GM23338 (cell line): ENCODE results near the gene METTL6. TPM values are rescaled to one million over a fixed set of nuclear protein-coding genes. Genes with fewer than 3 reads are reported as not detected.

Source experiments
- ATAC-seq: fragments of 200-7000 bp; cut with Tn5 transposase; 3 replicates; pipeline ENCODE4 v1.9.1; 2020
- DNase-seq: peaks from one replicate; pipeline ENCODE4 v3.0.0-alpha.2; 2015; ENCODE audit warnings: low spot score
- H2AFZ ChIP-seq: fragments of 200-600 bp; sonication (generic); 2 replicates; pipeline ENCODE4 v1.8.0; 2016; ENCODE audit warnings: antibody characterized with exemption, mild to moderate bottlenecking, moderate library complexity
- H3F3A ChIP-seq: fragments of 200-600 bp; sonication (generic); replicated peaks from 2 replicates; pipeline ENCODE4 v1.8.0; 2017; ENCODE audit warnings: antibody characterized with exemption, mixed run types, low read depth
- H3K27ac ChIP-seq: fragments of 200-600 bp; sonication (generic); 2 replicates; pipeline ENCODE4 v1.6.1; 2016; ENCODE audit warnings: low read depth
- H3K27me3 ChIP-seq: fragments of 200-600 bp; sonication (generic); 2 replicates; pipeline ENCODE4 v1.8.0; 2016; ENCODE audit warnings: mild to moderate bottlenecking, mixed run types, moderate library complexity; ENCODE audit not compliant: insufficient read depth
- H3K36me3 ChIP-seq: fragments of 200-600 bp; sonication (generic); 2 replicates; pipeline ENCODE4 v1.8.0; 2016; ENCODE audit warnings: mild to moderate bottlenecking; ENCODE audit not compliant: insufficient read depth
- H3K4me1 ChIP-seq: fragments of 200-600 bp; sonication (generic); 2 replicates; pipeline ENCODE4 v1.8.0; 2016; ENCODE audit warnings: mild to moderate bottlenecking, moderate library complexity; ENCODE audit not compliant: insufficient read depth
- H3K4me2 ChIP-seq: fragments of 200-600 bp; sonication (generic); 2 replicates; pipeline ENCODE4 v1.7.1; 2017; ENCODE audit warnings: mixed run types
- H3K4me3 ChIP-seq: fragments of 200-600 bp; sonication (generic); 2 replicates; pipeline ENCODE4 v1.6.1; 2016; ENCODE audit warnings: mixed run types
- H3K79me2 ChIP-seq: fragments of 200-600 bp; sonication (generic); replicated peaks from 2 replicates; pipeline ENCODE4 v1.8.0; 2017; ENCODE audit warnings: mild to moderate bottlenecking; ENCODE audit not compliant: insufficient read depth
- H3K9me2 ChIP-seq: fragments of 200-600 bp; sonication (generic); 2 replicates; pipeline ENCODE4 v1.8.0; 2017; ENCODE audit not compliant: insufficient read depth
- H4K20me1 ChIP-seq: fragments of 200-600 bp; sonication (generic); replicated peaks from 2 replicates; pipeline ENCODE4 v1.8.0; 2017; ENCODE audit warnings: mild to moderate bottlenecking; ENCODE audit not compliant: insufficient read depth
- H3K27ac Mint-ChIP-seq: 2 replicates; pipeline ENCODE4 v1.8.0; 2020; ENCODE audit warnings: inconsistent platforms, mild to moderate bottlenecking, moderate library complexity, mixed read lengths
- H3K27me3 Mint-ChIP-seq: 3 replicates; pipeline ENCODE4 v1.8.0; 2022; ENCODE audit warnings: low read depth, mild to moderate bottlenecking, moderate library complexity, mixed read lengths, inconsistent platforms; ENCODE audit not compliant: insufficient read depth, poor library complexity
- H3K36me3 Mint-ChIP-seq: 3 replicates; pipeline ENCODE4 v1.8.0; 2021; ENCODE audit warnings: low read depth, mild to moderate bottlenecking, inconsistent platforms, moderate library complexity, mixed read lengths
- H3K4me1 Mint-ChIP-seq: 3 replicates; pipeline ENCODE4 v1.8.0; 2020; ENCODE audit warnings: mild to moderate bottlenecking, inconsistent platforms, mixed read lengths
- H3K4me3 Mint-ChIP-seq: 3 replicates; pipeline ENCODE4 v1.8.0; 2021; ENCODE audit warnings: moderate library complexity, mild to moderate bottlenecking, inconsistent platforms, mixed read lengths
- H3K9me3 Mint-ChIP-seq: 3 replicates; pipeline ENCODE4 v1.8.0; 2020; ENCODE audit warnings: moderate library complexity, mild to moderate bottlenecking, inconsistent platforms, mixed read lengths
- CREB1 ChIP-seq: fragments of 250-450 bp; sonication (Bioruptor Pico); IDR thresholded peaks from 2 replicates; pipeline ENCODE4 v1.5.0; 2020; ENCODE audit warnings: low read depth, mild to moderate bottlenecking, moderate library complexity
- EZH2 ChIP-seq: fragments of 200-600 bp; sonication (generic); IDR thresholded peaks from one replicate; pipeline ENCODE4 v1.8.0; 2017; ENCODE audit warnings: antibody characterized with exemption, mild to moderate bottlenecking, low read depth; ENCODE audit not compliant: unreplicated experiment
- EZH2phosphoT487 ChIP-seq: fragments of 200-600 bp; sonication (generic); IDR thresholded peaks from one replicate; pipeline ENCODE4 v1.8.1; 2018; ENCODE audit warnings: antibody characterized with exemption; ENCODE audit not compliant: unreplicated experiment
- JUNB ChIP-seq: IDR thresholded peaks from one replicate; pipeline ENCODE4 v1.6.1; 2016; ENCODE audit warnings: antibody characterized with exemption; ENCODE audit not compliant: unreplicated experiment
- NANOG ChIP-seq: IDR thresholded peaks from 2 replicates; pipeline ENCODE4 v1.6.1; 2016; ENCODE audit warnings: antibody characterized with exemption, borderline replicate concordance
- POLR2AphosphoS5 ChIP-seq: IDR thresholded peaks from 2 replicates; pipeline ENCODE4 v1.6.1; 2016; ENCODE audit warnings: antibody characterized with exemption, low read depth
- STAT1 ChIP-seq: IDR thresholded peaks from one replicate; pipeline ENCODE4 v1.6.1; 2016; ENCODE audit warnings: antibody characterized with exemption; ENCODE audit not compliant: unreplicated experiment
- ZNF114 ChIP-seq: fragments of 250-450 bp; sonication (Bioruptor Pico); IDR thresholded peaks from 2 replicates; pipeline ENCODE4 v1.5.0; 2020; ENCODE audit warnings: mild to moderate bottlenecking, moderate library complexity
- ZNF331 ChIP-seq: fragments of 250-450 bp; sonication (Bioruptor Pico); IDR thresholded peaks from 2 replicates; pipeline ENCODE4 v1.5.0; 2020; ENCODE audit warnings: low read depth, mild to moderate bottlenecking, moderate library complexity
- polyA plus RNA-seq: library from polyadenylated mRNA; unstranded; fragments of >200 nt; fragmentation: Nextera tagmentation; extraction: Ambion mirVana; gene quantifications from 2 replicates; pipeline ENCODE4 v1.2.1, GENCODE V29; 2016
- total RNA-seq: library from RNA; depleted of rRNA; stranded (reverse); fragments of >200 nt; shearing (Covaris generic); gene quantifications from 2 replicates; pipeline ENCODE4 v1.2.3, GENCODE V29; 2014
- TF ChIP-seq, protein P1 (sequence below), 2 experiments: fragments of 200-600 bp in 1 of 2; sonication (generic) in 1 of 2; conservative IDR thresholded peaks; 2 replicates each; pipeline versions ENCODE4 v1.5.1 to v1.6.1; 2016 to 2017; ENCODE audit warnings: antibody characterized with exemption in 2 of 2, low read depth in 2 of 2, mild to moderate bottlenecking in 2 of 2, moderate library complexity in 1 of 2
- TF ChIP-seq, protein P2 (sequence below): IDR thresholded peaks from one replicate; pipeline ENCODE4 v1.6.1; 2018; ENCODE audit warnings: antibody characterized with exemption; ENCODE audit not compliant: unreplicated experiment
- TF ChIP-seq, protein P3 (sequence below): IDR thresholded peaks from 2 replicates; pipeline ENCODE4 v1.6.1; 2016; ENCODE audit warnings: antibody characterized with exemption
- TF ChIP-seq, protein P4 (sequence below): fragments of 250-450 bp; sonication (Bioruptor Pico); IDR thresholded peaks from 2 replicates; pipeline ENCODE4 v1.5.0; 2020; ENCODE audit warnings: mild to moderate bottlenecking, moderate library complexity

Gene METTL6
- total and polyA plus RNA-seq, 2 experiments from 2014 or later: 15.1 to 17.8 TPM

DNA sequence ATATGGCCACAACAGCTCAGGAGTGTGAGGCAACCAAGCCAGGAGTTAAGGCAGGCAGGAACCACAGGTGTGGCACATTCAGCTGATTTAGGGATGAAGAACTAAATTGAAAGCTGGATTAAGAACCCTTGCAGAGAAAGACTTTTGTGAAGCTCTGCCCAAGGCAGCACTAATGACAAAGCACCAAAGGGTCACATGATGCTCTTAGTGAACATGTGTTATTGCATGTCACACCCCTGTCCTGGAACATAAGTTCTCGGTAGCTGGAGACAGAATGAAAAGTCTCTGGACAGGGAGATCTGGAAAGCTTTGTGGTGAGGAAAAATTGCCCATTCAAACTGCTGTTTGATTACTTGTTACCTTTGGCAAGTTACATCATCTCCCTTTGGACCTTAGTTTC, 3.3 kb upstream of the METTL6 start:
- Histone ChIP-seq H3K27me3 (no peaks in the 10 kb centered on the region), H3K79me2 (peaks cover 62% of the 10 kb centered on the region), H4K20me1 (peaks cover 14% of the 10 kb centered on the region), H3K36me3 (peaks cover 38% of the 10 kb centered on the region), H3F3A (peaks cover 3% of the 10 kb centered on the region; the same call in 1 of the 2 replicates), H3K4me2 (no peak overlapping the region), H3K27ac (no peak overlapping the region), H3K4me1 (peaks cover 19% of the 10 kb centered on the region), H3K4me3 (no peak overlapping the region), H3K9me2 (no peaks in the 10 kb centered on the region), H2AFZ (no peak overlapping the region)
- DNase-seq (no peak), ATAC-seq (no peak)
- H3K36me3 Mint-ChIP-seq: peaks cover 40% of the 10 kb centered on the region
- peaks cover 8% of the 10 kb centered on the region for H3K27me3 Mint-ChIP-seq
- no peak overlapping the region for H3K27ac Mint-ChIP-seq
- H3K4me1 Mint-ChIP-seq: peaks cover 21% of the 10 kb centered on the region
- no peaks in the 10 kb centered on the region; the same call in 2 of the 3 replicates for H3K9me3 Mint-ChIP-seq
- H3K4me3 Mint-ChIP-seq: no peak overlapping the region
- TF ChIP-seq ZNF331 (no peak), EZH2 (no peak), POLR2AphosphoS5 (no peak), ZNF114 (CRISPR knock-in tag) (no peak), STAT1 (no peak), EZH2phosphoT487 (no peak), JUNB (no peak), NANOG (no peak), CREB1 (CRISPR knock-in tag) (no peak)
- TF ChIP-seq, protein P1, sequence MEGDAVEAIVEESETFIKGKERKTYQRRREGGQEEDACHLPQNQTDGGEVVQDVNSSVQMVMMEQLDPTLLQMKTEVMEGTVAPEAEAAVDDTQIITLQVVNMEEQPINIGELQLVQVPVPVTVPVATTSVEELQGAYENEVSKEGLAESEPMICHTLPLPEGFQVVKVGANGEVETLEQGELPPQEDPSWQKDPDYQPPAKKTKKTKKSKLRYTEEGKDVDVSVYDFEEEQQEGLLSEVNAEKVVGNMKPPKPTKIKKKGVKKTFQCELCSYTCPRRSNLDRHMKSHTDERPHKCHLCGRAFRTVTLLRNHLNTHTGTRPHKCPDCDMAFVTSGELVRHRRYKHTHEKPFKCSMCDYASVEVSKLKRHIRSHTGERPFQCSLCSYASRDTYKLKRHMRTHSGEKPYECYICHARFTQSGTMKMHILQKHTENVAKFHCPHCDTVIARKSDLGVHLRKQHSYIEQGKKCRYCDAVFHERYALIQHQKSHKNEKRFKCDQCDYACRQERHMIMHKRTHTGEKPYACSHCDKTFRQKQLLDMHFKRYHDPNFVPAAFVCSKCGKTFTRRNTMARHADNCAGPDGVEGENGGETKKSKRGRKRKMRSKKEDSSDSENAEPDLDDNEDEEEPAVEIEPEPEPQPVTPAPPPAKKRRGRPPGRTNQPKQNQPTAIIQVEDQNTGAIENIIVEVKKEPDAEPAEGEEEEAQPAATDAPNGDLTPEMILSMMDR (conservative IDR thresholded peaks at IDR 0.05; ENCODE audit: low read depth in 2 of 2): no peak
- TF ChIP-seq, protein P2, sequence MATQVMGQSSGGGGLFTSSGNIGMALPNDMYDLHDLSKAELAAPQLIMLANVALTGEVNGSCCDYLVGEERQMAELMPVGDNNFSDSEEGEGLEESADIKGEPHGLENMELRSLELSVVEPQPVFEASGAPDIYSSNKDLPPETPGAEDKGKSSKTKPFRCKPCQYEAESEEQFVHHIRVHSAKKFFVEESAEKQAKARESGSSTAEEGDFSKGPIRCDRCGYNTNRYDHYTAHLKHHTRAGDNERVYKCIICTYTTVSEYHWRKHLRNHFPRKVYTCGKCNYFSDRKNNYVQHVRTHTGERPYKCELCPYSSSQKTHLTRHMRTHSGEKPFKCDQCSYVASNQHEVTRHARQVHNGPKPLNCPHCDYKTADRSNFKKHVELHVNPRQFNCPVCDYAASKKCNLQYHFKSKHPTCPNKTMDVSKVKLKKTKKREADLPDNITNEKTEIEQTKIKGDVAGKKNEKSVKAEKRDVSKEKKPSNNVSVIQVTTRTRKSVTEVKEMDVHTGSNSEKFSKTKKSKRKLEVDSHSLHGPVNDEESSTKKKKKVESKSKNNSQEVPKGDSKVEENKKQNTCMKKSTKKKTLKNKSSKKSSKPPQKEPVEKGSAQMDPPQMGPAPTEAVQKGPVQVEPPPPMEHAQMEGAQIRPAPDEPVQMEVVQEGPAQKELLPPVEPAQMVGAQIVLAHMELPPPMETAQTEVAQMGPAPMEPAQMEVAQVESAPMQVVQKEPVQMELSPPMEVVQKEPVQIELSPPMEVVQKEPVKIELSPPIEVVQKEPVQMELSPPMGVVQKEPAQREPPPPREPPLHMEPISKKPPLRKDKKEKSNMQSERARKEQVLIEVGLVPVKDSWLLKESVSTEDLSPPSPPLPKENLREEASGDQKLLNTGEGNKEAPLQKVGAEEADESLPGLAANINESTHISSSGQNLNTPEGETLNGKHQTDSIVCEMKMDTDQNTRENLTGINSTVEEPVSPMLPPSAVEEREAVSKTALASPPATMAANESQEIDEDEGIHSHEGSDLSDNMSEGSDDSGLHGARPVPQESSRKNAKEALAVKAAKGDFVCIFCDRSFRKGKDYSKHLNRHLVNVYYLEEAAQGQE: no peak
- TF ChIP-seq, protein P3, sequence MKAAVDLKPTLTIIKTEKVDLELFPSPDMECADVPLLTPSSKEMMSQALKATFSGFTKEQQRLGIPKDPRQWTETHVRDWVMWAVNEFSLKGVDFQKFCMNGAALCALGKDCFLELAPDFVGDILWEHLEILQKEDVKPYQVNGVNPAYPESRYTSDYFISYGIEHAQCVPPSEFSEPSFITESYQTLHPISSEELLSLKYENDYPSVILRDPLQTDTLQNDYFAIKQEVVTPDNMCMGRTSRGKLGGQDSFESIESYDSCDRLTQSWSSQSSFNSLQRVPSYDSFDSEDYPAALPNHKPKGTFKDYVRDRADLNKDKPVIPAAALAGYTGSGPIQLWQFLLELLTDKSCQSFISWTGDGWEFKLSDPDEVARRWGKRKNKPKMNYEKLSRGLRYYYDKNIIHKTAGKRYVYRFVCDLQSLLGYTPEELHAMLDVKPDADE: no peak
- TF ChIP-seq, protein P4, sequence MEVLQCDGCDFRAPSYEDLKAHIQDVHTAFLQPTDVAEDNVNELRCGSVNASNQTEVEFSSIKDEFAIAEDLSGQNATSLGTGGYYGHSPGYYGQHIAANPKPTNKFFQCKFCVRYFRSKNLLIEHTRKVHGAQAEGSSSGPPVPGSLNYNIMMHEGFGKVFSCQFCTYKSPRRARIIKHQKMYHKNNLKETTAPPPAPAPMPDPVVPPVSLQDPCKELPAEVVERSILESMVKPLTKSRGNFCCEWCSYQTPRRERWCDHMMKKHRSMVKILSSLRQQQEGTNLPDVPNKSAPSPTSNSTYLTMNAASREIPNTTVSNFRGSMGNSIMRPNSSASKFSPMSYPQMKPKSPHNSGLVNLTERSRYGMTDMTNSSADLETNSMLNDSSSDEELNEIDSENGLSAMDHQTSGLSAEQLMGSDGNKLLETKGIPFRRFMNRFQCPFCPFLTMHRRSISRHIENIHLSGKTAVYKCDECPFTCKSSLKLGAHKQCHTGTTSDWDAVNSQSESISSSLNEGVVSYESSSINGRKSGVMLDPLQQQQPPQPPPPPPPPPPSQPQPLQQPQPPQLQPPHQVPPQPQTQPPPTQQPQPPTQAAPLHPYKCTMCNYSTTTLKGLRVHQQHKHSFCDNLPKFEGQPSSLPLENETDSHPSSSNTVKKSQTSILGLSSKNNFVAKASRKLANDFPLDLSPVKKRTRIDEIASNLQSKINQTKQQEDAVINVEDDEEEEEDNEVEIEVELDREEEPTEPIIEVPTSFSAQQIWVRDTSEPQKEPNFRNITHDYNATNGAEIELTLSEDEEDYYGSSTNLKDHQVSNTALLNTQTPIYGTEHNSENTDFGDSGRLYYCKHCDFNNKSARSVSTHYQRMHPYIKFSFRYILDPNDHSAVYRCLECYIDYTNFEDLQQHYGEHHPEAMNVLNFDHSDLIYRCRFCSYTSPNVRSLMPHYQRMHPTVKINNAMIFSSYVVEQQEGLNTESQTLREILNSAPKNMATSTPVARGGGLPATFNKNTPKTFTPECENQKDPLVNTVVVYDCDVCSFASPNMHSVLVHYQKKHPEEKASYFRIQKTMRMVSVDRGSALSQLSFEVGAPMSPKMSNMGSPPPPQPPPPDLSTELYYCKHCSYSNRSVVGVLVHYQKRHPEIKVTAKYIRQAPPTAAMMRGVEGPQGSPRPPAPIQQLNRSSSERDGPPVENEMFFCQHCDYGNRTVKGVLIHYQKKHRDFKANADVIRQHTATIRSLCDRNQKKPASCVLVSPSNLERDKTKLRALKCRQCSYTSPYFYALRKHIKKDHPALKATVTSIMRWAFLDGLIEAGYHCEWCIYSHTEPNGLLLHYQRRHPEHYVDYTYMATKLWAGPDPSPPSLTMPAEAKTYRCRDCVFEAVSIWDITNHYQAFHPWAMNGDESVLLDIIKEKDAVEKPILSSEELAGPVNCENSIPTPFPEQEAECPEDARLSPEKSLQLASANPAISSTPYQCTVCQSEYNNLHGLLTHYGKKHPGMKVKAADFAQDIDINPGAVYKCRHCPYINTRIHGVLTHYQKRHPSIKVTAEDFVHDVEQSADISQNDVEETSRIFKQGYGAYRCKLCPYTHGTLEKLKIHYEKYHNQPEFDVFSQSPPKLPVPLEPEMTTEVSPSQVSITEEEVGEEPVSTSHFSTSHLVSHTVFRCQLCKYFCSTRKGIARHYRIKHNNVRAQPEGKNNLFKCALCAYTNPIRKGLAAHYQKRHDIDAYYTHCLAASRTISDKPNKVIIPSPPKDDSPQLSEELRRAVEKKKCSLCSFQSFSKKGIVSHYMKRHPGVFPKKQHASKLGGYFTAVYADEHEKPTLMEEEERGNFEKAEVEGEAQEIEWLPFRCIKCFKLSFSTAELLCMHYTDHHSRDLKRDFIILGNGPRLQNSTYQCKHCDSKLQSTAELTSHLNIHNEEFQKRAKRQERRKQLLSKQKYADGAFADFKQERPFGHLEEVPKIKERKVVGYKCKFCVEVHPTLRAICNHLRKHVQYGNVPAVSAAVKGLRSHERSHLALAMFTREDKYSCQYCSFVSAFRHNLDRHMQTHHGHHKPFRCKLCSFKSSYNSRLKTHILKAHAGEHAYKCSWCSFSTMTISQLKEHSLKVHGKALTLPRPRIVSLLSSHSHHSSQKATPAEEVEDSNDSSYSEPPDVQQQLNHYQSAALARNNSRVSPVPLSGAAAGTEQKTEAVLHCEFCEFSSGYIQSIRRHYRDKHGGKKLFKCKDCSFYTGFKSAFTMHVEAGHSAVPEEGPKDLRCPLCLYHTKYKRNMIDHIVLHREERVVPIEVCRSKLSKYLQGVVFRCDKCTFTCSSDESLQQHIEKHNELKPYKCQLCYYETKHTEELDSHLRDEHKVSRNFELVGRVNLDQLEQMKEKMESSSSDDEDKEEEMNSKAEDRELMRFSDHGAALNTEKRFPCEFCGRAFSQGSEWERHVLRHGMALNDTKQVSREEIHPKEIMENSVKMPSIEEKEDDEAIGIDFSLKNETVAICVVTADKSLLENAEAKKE (CRISPR knock-in tag): no peak
